Fibroblast of lung (primary cell): ENCODE results near the gene LHFPL6.

ENCODE experiments used
- EZH2 ChIP-seq: IDR thresholded peaks from 2 replicates; pipeline ENCODE4 v1.5.1; 2012; ENCODE audit warnings: low read length, control low read depth, mild to moderate bottlenecking; ENCODE audit errors: missing control alignments
- TF ChIP-seq, protein P1 (sequence below), 2 donors: IDR thresholded peaks in 1 of 2; conservative IDR thresholded peaks in 1 of 2; 1 replicate in 1 of 2; 2 replicates in 1 of 2; pipeline ENCODE4 v1.5.1; 2011 to 2012; ENCODE audit warnings: low read length in 2 of 2, control low read depth in 1 of 2, inconsistent platforms in 1 of 2, low read depth in 1 of 2, mild to moderate bottlenecking in 1 of 2

DNA sequence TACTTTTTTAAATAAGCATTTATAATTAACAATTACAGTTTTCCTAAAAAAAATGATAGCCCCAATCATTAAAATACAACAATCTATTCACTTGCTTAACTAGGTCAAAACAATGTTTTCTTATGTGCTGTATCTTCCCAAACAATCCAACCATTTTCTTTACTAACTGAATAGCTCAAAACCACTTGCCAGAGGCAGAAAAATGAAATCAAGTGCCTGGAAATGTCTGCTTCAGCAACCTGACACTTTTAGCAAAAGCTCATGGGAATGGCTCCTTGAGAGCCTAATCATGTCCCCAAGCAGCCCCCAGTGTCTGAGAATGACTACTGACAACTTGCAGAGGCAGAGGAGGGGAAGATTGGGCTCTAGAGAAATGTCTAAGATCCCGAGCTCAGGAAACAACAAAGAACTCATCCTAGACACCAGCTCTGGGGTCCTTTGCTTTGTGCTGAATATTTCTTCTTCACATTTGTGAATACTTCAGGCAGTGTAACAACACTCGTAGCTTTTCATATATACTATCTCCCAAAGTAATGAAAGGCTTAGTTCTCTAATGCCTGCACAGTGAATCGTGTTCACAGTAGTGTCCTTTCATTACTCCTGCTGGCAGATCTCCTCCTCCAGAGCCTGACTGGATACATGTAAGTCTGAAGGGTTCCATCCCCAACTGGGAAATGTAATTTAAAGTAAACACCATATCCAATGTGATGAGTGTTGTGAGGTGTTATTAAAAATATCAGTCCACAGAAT is 280.0 kb downstream of the LHFPL6 start:
- TF ChIP-seq, protein P1, sequence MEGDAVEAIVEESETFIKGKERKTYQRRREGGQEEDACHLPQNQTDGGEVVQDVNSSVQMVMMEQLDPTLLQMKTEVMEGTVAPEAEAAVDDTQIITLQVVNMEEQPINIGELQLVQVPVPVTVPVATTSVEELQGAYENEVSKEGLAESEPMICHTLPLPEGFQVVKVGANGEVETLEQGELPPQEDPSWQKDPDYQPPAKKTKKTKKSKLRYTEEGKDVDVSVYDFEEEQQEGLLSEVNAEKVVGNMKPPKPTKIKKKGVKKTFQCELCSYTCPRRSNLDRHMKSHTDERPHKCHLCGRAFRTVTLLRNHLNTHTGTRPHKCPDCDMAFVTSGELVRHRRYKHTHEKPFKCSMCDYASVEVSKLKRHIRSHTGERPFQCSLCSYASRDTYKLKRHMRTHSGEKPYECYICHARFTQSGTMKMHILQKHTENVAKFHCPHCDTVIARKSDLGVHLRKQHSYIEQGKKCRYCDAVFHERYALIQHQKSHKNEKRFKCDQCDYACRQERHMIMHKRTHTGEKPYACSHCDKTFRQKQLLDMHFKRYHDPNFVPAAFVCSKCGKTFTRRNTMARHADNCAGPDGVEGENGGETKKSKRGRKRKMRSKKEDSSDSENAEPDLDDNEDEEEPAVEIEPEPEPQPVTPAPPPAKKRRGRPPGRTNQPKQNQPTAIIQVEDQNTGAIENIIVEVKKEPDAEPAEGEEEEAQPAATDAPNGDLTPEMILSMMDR (conservative IDR thresholded peaks at IDR 0.05 in 1 of 2, IDR thresholded peaks at IDR 0.05 in 1 of 2; ENCODE audit: low read depth in 1 of 2, low read length in 2 of 2): no peak
- TF ChIP-seq EZH2: no peak
